ENCODE data around the gene FAM151B.

Gene FAM151B

GRCh38 chr5:80555099-80555498 lies 67.2 kb downstream of the FAM151B start:
- no peak overlapping the region for H3K4me3 ChIP-seq (ENCODE audit: low read length)
- H3K9me3 ChIP-seq (ENCODE audit: insufficient read depth, low read length) = no peaks in the 10 kb centered on the region
- no peak overlapping the region for H3K27ac ChIP-seq (ENCODE audit: low read length)
- H4K20me1 ChIP-seq (ENCODE audit: insufficient read depth, low read length) = no peaks in the 10 kb centered on the region
- TF ChIP-seq, protein P1, sequence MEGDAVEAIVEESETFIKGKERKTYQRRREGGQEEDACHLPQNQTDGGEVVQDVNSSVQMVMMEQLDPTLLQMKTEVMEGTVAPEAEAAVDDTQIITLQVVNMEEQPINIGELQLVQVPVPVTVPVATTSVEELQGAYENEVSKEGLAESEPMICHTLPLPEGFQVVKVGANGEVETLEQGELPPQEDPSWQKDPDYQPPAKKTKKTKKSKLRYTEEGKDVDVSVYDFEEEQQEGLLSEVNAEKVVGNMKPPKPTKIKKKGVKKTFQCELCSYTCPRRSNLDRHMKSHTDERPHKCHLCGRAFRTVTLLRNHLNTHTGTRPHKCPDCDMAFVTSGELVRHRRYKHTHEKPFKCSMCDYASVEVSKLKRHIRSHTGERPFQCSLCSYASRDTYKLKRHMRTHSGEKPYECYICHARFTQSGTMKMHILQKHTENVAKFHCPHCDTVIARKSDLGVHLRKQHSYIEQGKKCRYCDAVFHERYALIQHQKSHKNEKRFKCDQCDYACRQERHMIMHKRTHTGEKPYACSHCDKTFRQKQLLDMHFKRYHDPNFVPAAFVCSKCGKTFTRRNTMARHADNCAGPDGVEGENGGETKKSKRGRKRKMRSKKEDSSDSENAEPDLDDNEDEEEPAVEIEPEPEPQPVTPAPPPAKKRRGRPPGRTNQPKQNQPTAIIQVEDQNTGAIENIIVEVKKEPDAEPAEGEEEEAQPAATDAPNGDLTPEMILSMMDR (IDR thresholded peaks at IDR 0.05; ENCODE audit: low read depth, low read length) = no peak
- no peak for TF ChIP-seq EZH2phosphoT487 (IDR thresholded peaks at IDR 0.05; ENCODE audit: low read depth)
- no peak overlapping the region for H3K4me2 ChIP-seq (ENCODE audit: low read length)
- H3K27me3 ChIP-seq (ENCODE audit: low read depth, low read length) = peaks cover 4% of the 10 kb centered on the region; the same call in 1 of the 2 replicates
- H3K9ac ChIP-seq (ENCODE audit: low read length) = no peak overlapping the region
- H3K36me3 ChIP-seq (replicated peaks; ENCODE audit: low read depth, low read length) = no peaks in the 10 kb centered on the region
- no peaks in the 10 kb centered on the region for H3K4me1 ChIP-seq (ENCODE audit: low read length)
- no peak overlapping the region for H2AFZ ChIP-seq (ENCODE audit: low read depth, low read length)
- H3K79me2 ChIP-seq (ENCODE audit: low read length) = no peaks in the 10 kb centered on the region

GRCh38 chr5:80559244-80559643 lies 71.3 kb downstream of the FAM151B start:
- no peak overlapping the region for H3K4me3 ChIP-seq (ENCODE audit: low read length)
- TF ChIP-seq, protein P1 (IDR thresholded peaks at IDR 0.05; ENCODE audit: low read depth, low read length) = no peak
- no peak for TF ChIP-seq EZH2phosphoT487 (IDR thresholded peaks at IDR 0.05; ENCODE audit: low read depth)
- H3K9me3 ChIP-seq (ENCODE audit: insufficient read depth, low read length) = no peaks in the 10 kb centered on the region
- no peaks in the 10 kb centered on the region for H3K79me2 ChIP-seq (ENCODE audit: low read length)
- peaks cover 4% of the 10 kb centered on the region; the same call in 1 of the 2 replicates for H3K27me3 ChIP-seq (ENCODE audit: low read depth, low read length)
- H4K20me1 ChIP-seq (ENCODE audit: insufficient read depth, low read length) = no peaks in the 10 kb centered on the region
- H3K4me1 ChIP-seq (ENCODE audit: low read length) = no peaks in the 10 kb centered on the region
- no peaks in the 10 kb centered on the region for H3K36me3 ChIP-seq (replicated peaks; ENCODE audit: low read depth, low read length)
- no peak overlapping the region for H3K9ac ChIP-seq (ENCODE audit: low read length)
- H3K27ac ChIP-seq (ENCODE audit: low read length) = no peak overlapping the region
- no peak overlapping the region for H3K4me2 ChIP-seq (ENCODE audit: low read length)
- no peak overlapping the region for H2AFZ ChIP-seq (ENCODE audit: low read depth, low read length)

DNA sequence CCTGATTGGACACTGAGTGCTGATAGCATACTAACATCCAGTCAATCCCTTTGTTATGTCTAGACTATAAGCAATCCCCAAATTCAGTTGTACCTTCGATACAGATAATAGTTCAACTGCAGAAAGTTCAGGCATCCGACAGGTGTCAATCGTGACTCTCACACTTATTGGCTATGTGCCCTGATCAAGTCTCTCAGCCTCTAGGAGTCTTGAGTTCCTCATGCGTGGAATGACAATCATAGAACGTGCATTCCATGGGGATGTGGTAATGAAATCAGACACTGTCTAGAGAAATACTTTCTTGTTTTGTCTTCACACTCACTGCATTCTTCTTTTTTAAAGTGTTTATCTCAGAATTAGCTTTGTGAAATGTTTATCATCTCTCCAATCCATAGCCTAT lies 77.4 kb downstream of the FAM151B start:
- H3K4me2 ChIP-seq (ENCODE audit: low read length) = no peak overlapping the region
- no peaks in the 10 kb centered on the region for H3K36me3 ChIP-seq (replicated peaks; ENCODE audit: low read depth, low read length)
- no peak overlapping the region for H3K9ac ChIP-seq (ENCODE audit: low read length)
- TF ChIP-seq, protein P1 (IDR thresholded peaks at IDR 0.05; ENCODE audit: low read depth, low read length) = no peak
- no peak for TF ChIP-seq EZH2phosphoT487 (IDR thresholded peaks at IDR 0.05; ENCODE audit: low read depth)
- no peaks in the 10 kb centered on the region for H3K27me3 ChIP-seq (ENCODE audit: low read depth, low read length)
- no peak overlapping the region for H3K27ac ChIP-seq (ENCODE audit: low read length)
- H3K4me3 ChIP-seq (ENCODE audit: low read length) = no peak overlapping the region
- H3K9me3 ChIP-seq (ENCODE audit: insufficient read depth, low read length) = no peaks in the 10 kb centered on the region
- H2AFZ ChIP-seq (ENCODE audit: low read depth, low read length) = no peak overlapping the region
- H3K79me2 ChIP-seq (ENCODE audit: low read length) = no peaks in the 10 kb centered on the region
- H3K4me1 ChIP-seq (ENCODE audit: low read length) = no peaks in the 10 kb centered on the region
- H4K20me1 ChIP-seq (ENCODE audit: insufficient read depth, low read length) = no peaks in the 10 kb centered on the region

DNA sequence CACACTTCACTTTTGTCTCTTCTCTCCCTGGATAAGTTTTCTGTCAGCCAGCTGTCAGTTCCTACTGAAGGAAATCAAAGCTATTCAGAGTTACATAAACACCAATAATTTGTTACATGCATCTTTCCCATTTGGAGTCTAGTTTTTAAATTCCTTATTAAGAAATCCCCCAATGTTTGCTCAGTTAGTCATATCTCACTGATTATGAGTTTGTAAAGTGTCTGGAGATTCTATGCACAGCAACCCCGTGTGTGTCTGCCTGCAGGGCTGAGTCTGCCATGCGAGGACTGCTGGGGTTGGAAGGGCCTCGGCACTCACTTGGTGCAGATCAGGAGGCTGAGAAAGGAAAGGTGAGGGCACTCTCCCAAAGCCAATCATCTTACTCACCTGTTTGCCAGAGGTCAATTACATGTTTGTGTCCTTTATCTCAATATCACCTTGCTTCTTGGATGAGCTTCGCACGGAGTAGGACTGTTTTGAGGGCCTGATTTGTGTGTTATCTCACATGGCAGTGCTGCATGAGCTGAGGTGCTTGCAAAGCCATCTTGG lies 78.9 kb downstream of the FAM151B start:
- no peak overlapping the region for H3K4me3 ChIP-seq (ENCODE audit: low read length)
- no peaks in the 10 kb centered on the region for H3K27me3 ChIP-seq (ENCODE audit: low read depth, low read length)
- TF ChIP-seq, protein P1 (IDR thresholded peaks at IDR 0.05; ENCODE audit: low read depth, low read length) = no peak
- no peak for TF ChIP-seq EZH2phosphoT487 (IDR thresholded peaks at IDR 0.05; ENCODE audit: low read depth)
- no peaks in the 10 kb centered on the region for H3K4me1 ChIP-seq (ENCODE audit: low read length)
- no peak overlapping the region for H2AFZ ChIP-seq (ENCODE audit: low read depth, low read length)
- H3K36me3 ChIP-seq (replicated peaks; ENCODE audit: low read depth, low read length) = no peaks in the 10 kb centered on the region
- no peak overlapping the region for H3K9ac ChIP-seq (ENCODE audit: low read length)
- no peak overlapping the region for H3K4me2 ChIP-seq (ENCODE audit: low read length)
- no peaks in the 10 kb centered on the region for H3K9me3 ChIP-seq (ENCODE audit: insufficient read depth, low read length)
- no peak overlapping the region for H3K27ac ChIP-seq (ENCODE audit: low read length)
- H4K20me1 ChIP-seq (ENCODE audit: insufficient read depth, low read length) = no peaks in the 10 kb centered on the region
- H3K79me2 ChIP-seq (ENCODE audit: low read length) = no peaks in the 10 kb centered on the region

All from OCI-LY3 (cell line).